Natural killer cell (primary cell): ENCODE measurements around the gene NHSL1. TPM values are rescaled to one million over a fixed set of nuclear protein-coding genes. Genes with fewer than 3 reads are reported as not detected.

Experiments
- ATAC-seq, 3 donors: fragments of 150-1000 bp in 2 of 3; fragments of 200-7000 bp in 1 of 3; cut with Tn5 transposase; 1 replicate in 1 of 3; 2 replicates in 2 of 3; pipeline ENCODE4 v1.10.0; 2021; ENCODE audit warnings: mild to moderate bottlenecking in 2 of 3, moderate library complexity in 2 of 3
- DNase-seq, 2 donors: peaks; one replicate each; pipeline versions ENCODE4 v3.0.0 to v3.0.0-alpha.2; 2013 to 2021; ENCODE audit warnings: mixed read lengths in 1 of 2
- H3K27ac ChIP-seq: one replicate; pipeline ENCODE4 v1.5.1; 2013; ENCODE audit warnings: mild to moderate bottlenecking, low read length
- H3K27me3 ChIP-seq: one replicate; pipeline ENCODE4 v1.6.1; 2013; ENCODE audit warnings: low read length; ENCODE audit not compliant: control insufficient read depth, insufficient read depth
- H3K36me3 ChIP-seq: one replicate; pipeline ENCODE4 v1.6.1; 2013; ENCODE audit warnings: low read length; ENCODE audit not compliant: control insufficient read depth, insufficient read depth
- H3K4me1 ChIP-seq: one replicate; pipeline ENCODE4 v1.6.1; 2013; ENCODE audit warnings: low read length; ENCODE audit not compliant: control insufficient read depth, insufficient read depth
- H3K4me3 ChIP-seq: one replicate; pipeline ENCODE4 v1.5.1; 2013; ENCODE audit warnings: low read length
- H3K9me3 ChIP-seq: one replicate; pipeline ENCODE4 v1.6.1; 2013; ENCODE audit warnings: low read length; ENCODE audit not compliant: control insufficient read depth, insufficient read depth
- H3K27ac Mint-ChIP-seq, 2 donors: one replicate each; pipeline ENCODE4 v1.8.0; 2022; ENCODE audit warnings: mild to moderate bottlenecking in 2 of 2, mixed read lengths in 2 of 2, moderate library complexity in 1 of 2
- H3K27me3 Mint-ChIP-seq, 2 donors: one replicate each; pipeline ENCODE4 v1.8.0; 2022; ENCODE audit warnings: low read depth in 2 of 2, mixed read lengths in 2 of 2
- H3K36me3 Mint-ChIP-seq: one replicate; pipeline ENCODE4 v1.8.0; 2022; ENCODE audit warnings: mixed read lengths
- H3K4me1 Mint-ChIP-seq, 2 donors: one replicate each; pipeline ENCODE4 v1.8.0; 2022; ENCODE audit warnings: mixed read lengths in 2 of 2
- H3K4me3 Mint-ChIP-seq: one replicate; pipeline ENCODE4 v1.8.0; 2022; ENCODE audit warnings: mild to moderate bottlenecking, moderate library complexity, mixed read lengths
- H3K9me3 Mint-ChIP-seq, 2 donors: one replicate each; pipeline ENCODE4 v1.8.0; 2022; ENCODE audit warnings: mixed read lengths in 2 of 2
- CTCF ChIP-seq: fragments of 200-600 bp; IDR thresholded peaks from one replicate; pipeline ENCODE4 v1.8.0; 2022; ENCODE audit warnings: antibody characterized with exemption
- WGBS: methylation state at CpG from one replicate; pipeline ENCODE4 v1.1.7; 2013; ENCODE audit warnings: missing lambda C conversion rate; ENCODE audit not compliant: insufficient coverage; 5-methylcytosine and 5-hydroxymethylcytosine counted together
- intact Hi-C: fragments of 100-400 bp; cut with micrococcal nuclease; formaldehyde crosslinking; loops from one replicate; pipeline ENCODE4 v1.14.2; 2022
- total RNA-seq, 4 donors: library from RNA; stranded (reverse); fragments of 120-200 nt in 1 of 4; gene quantifications; one replicate each; pipeline versions ENCODE4 v1.2.3 to v1.2.4, GENCODE V29; 2013 to 2022

The NHSL1 gene
- total RNA-seq, 3 donors from 2014 or later (not counting 1 experiment from before 2014, with no cell fraction given), result 0.38 to 0.75 (median 0.68) TPM

- no peaks in the 10 kb centered on the region for H3K4me1 Mint-ChIP-seq
- no peaks in the 10 kb centered on the region for H3K36me3 ChIP-seq
Observed at GRCh38 chr6:138396709-138397108, 102.6 kb downstream of the NHSL1 start.

GRCh38 chr6:138393871-138394783, 105.2 kb downstream of the NHSL1 start:
- H3K27me3 Mint-ChIP-seq, result peaks cover 2 to 21% of the 10 kb centered on the region in 2 donors
- ATAC-seq, result no peak
- intact Hi-C loops, result no loop called here
- no peak overlapping the region for H3K4me3 Mint-ChIP-seq
- H3K27ac Mint-ChIP-seq, result no peak overlapping the region
- no peak for DNase-seq
- no peak for TF ChIP-seq CTCF
- H3K9me3 Mint-ChIP-seq, result no peaks in the 10 kb centered on the region
- no peaks in the 10 kb centered on the region for H3K36me3 Mint-ChIP-seq
- WGBS, result 61% methylated on average over 4 of the region's 5 CpGs
- H3K4me1 ChIP-seq, result no peaks in the 10 kb centered on the region
- no peak overlapping the region for H3K27ac ChIP-seq
- H3K4me3 ChIP-seq, result no peak overlapping the region
- no peaks in the 10 kb centered on the region for H3K36me3 ChIP-seq
- no peaks in the 10 kb centered on the region for H3K27me3 ChIP-seq
- no peaks in the 10 kb centered on the region for H3K4me1 Mint-ChIP-seq
- H3K9me3 ChIP-seq, result no peaks in the 10 kb centered on the region

More at GRCh38 chr6:138396709-138397108, 102.6 kb downstream of the NHSL1 start:
- intact Hi-C loops, result no loop called here
- Mint-ChIP-seq H3K36me3 (no peaks in the 10 kb centered on the region), H3K9me3 (no peaks in the 10 kb centered on the region), H3K27ac (no peak overlapping the region), H3K4me3 (no peak overlapping the region), H3K27me3 (peaks cover 0 to 15% of the 10 kb centered on the region in 2 donors)
- H3K4me1 ChIP-seq, result no peaks in the 10 kb centered on the region
- whole genome bisulfite sequencing, result 100% methylated on average over 3 of the region's 5 CpGs
- no peaks in the 10 kb centered on the region for H3K27me3 ChIP-seq
- H3K9me3 ChIP-seq, result no peaks in the 10 kb centered on the region
- H3K27ac ChIP-seq, result no peak overlapping the region
- TF ChIP-seq CTCF, result no peak
- DNase-seq (no peak), ATAC-seq (no peak)
- H3K4me3 ChIP-seq, result no peak overlapping the region

- intact Hi-C loops, result no loop called here
- ATAC-seq (no peak), DNase-seq (no peak)
- Histone ChIP-seq H3K9me3 (no peaks in the 10 kb centered on the region), H3K36me3 (no peaks in the 10 kb centered on the region), H3K4me3 (no peak overlapping the region), H3K27me3 (no peaks in the 10 kb centered on the region), H3K27ac (no peak overlapping the region), H3K4me1 (no peaks in the 10 kb centered on the region)
- Mint-ChIP-seq H3K9me3 (no peaks in the 10 kb centered on the region), H3K27ac (no peak overlapping the region), H3K4me3 (no peak overlapping the region), H3K27me3 (peaks cover 12 to 23% of the 10 kb centered on the region in 2 donors), H3K4me1 (no peaks in the 10 kb centered on the region), H3K36me3 (no peaks in the 10 kb centered on the region)
- no peak for TF ChIP-seq CTCF
- 94% methylated on average over 5 of the region's 5 CpGs for WGBS
Observed at GRCh38 chr6:138389551-138389950, 109.7 kb downstream of the NHSL1 start.
